ENCODE data around the gene STX8.

Gene STX8

GRCh38 chr17:9236286-9237052, 339.2 kb downstream of the STX8 start:
- DNase-seq: no peak

- DNase-seq: no peak
Measured at GRCh38 chr17:9235346-9235745, 340.3 kb downstream of the STX8 start.

GRCh38 chr17:9234389-9234945, 341.2 kb downstream of the STX8 start:
- DNase-seq: no peak

- no peak for DNase-seq
Measured at GRCh38 chr17:9233761-9234160, 341.9 kb downstream of the STX8 start.

GRCh38 chr17:9233271-9233599, 342.4 kb downstream of the STX8 start:
- DNase-seq: no peak

- no peak for DNase-seq
Measured at GRCh38 chr17:9232591-9233270, 342.9 kb downstream of the STX8 start.

- no peak for DNase-seq
Measured at GRCh38 chr17:9232155-9232475, 343.5 kb downstream of the STX8 start.

- DNase-seq: no peak
Measured at GRCh38 chr17:9231449-9232154, 344.0 kb downstream of the STX8 start.

GRCh38 chr17:9230861-9231260, 344.8 kb downstream of the STX8 start:
- no peak for DNase-seq

- DNase-seq: no peak
Measured at GRCh38 chr17:9230346-9230745, 345.3 kb downstream of the STX8 start.

- no peak for DNase-seq
Measured at GRCh38 chr17:9229826-9230201, 345.8 kb downstream of the STX8 start.

GRCh38 chr17:9229160-9229825, 346.3 kb downstream of the STX8 start:
- no peak for DNase-seq

- no peak for DNase-seq
Measured at GRCh38 chr17:9228408-9229159, 347.0 kb downstream of the STX8 start.

GRCh38 chr17:9227819-9228407, 347.7 kb downstream of the STX8 start:
- DNase-seq: no peak

- DNase-seq: no peak
Measured at GRCh38 chr17:9226794-9227135, 348.9 kb downstream of the STX8 start.

GRCh38 chr17:9226130-9226793, 349.4 kb downstream of the STX8 start:
- no peak for DNase-seq

GRCh38 chr17:9225305-9226101, 350.1 kb downstream of the STX8 start:
- DNase-seq: no peak

GRCh38 chr17:9224485-9224884, 351.1 kb downstream of the STX8 start:
- no peak for DNase-seq

GRCh38 chr17:9223531-9223930, 352.1 kb downstream of the STX8 start:
- DNase-seq: no peak

GRCh38 chr17:9221922-9222180, 353.8 kb downstream of the STX8 start:
- DNase-seq: no peak

All from NCI-H1436 (cell line).